ENCODE data around the gene ENPEP. TPM values are rescaled to one million over a fixed set of nuclear protein-coding genes. Genes with fewer than 3 reads are reported as not detected.
A peak's percentile ranks its signal among the peaks of the same experiment; 100 is the strongest.

Gene ENPEP
- polyA plus RNA-seq, 1 donor, result 222 TPM

- no peak for DNase-seq
These were observed 126.1 kb downstream of the ENPEP start for GRCh38 chr4:110602061-110602460.

GRCh38 chr4:110605077-110605476 is 129.1 kb downstream of the ENPEP start:
- DNase-seq, result no peak

GRCh38 chr4:110609044-110609750 is 133.2 kb downstream of the ENPEP start:
- no peak for DNase-seq

- no peak for DNase-seq
These were observed 134.6 kb downstream of the ENPEP start for GRCh38 chr4:110610620-110610939.

- DNase-seq, result no peak
These were observed 135.2 kb downstream of the ENPEP start for GRCh38 chr4:110610940-110611831.

- no peak for DNase-seq
These were observed 136.1 kb downstream of the ENPEP start for GRCh38 chr4:110611968-110612447.

GRCh38 chr4:110612631-110613269 is 136.8 kb downstream of the ENPEP start:
- no peak for DNase-seq

- no peak for DNase-seq
These were observed 137.8 kb downstream of the ENPEP start for GRCh38 chr4:110613745-110614144.

- DNase-seq, result peak; percentile 6
These were observed 138.4 kb downstream of the ENPEP start for GRCh38 chr4:110614173-110614963.

Other genes with a start within 250 kb of the ENPEP start
- 3.8 TPM for gene PITX2, start 146.9 kb downstream of the ENPEP start, polyA plus RNA-seq (ENCODE audit: insufficient read length)